Stimulated activated memory B cell treated with anti-CD40 and anti-IgM and Interleukin-4, amounts not matched to agents 10 μg/mL and 1 μg/mL and 100 μg/mL, for 72 hours (primary cell): Measurements from ENCODE around the gene DLGAP4.
"Not testable (repeated sequence)": the region's sequence is repeated elsewhere in the genome, so short reads cannot be mapped to it uniquely, and the experiment has no call there.

Experiments
- ATAC-seq: fragments of 150-1000 bp; cut with Tn5 transposase; 2 replicates; pipeline ENCODE4 v1.10.0; 2021
- H3K27ac Mint-ChIP-seq: one replicate; pipeline ENCODE4 v1.8.0; 2022; ENCODE audit warnings: mild to moderate bottlenecking, mixed read lengths
- H3K27me3 Mint-ChIP-seq: one replicate; pipeline ENCODE4 v1.8.0; 2022; ENCODE audit warnings: mixed read lengths
- H3K36me3 Mint-ChIP-seq: one replicate; pipeline ENCODE4 v1.8.0; 2022; ENCODE audit warnings: mixed read lengths
- H3K4me1 Mint-ChIP-seq: one replicate; pipeline ENCODE4 v1.8.0; 2022; ENCODE audit warnings: mixed read lengths
- H3K4me3 Mint-ChIP-seq: one replicate; pipeline ENCODE4 v1.8.0; 2022; ENCODE audit warnings: mild to moderate bottlenecking, moderate library complexity, mixed read lengths
- H3K9me3 Mint-ChIP-seq: one replicate; pipeline ENCODE4 v1.8.0; 2022; ENCODE audit warnings: mixed read lengths

The DLGAP4 gene

DNA sequence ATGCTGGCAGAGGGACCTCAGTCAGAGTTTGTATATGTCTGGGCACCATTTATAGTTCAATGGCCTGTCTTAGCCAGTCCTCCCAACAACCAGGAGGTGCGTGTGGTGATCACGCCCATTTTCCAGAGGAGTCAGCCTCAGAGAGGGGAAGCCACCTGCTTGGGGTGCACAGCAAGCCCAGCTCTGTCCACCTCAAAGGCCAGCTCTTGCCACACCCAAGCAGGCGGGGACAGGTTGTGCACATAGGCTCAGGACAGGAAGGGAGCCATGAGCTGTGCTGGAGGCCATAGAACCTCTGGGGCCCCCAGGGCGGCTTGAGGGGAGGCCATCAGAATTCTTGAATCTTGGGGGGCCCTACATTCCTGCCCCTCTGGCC, 61.2 kb downstream of the DLGAP4 start:
- H3K36me3 Mint-ChIP-seq = no peaks in the 10 kb centered on the region
- no peak overlapping the region for H3K4me3 Mint-ChIP-seq
- no peak overlapping the region for H3K27ac Mint-ChIP-seq

DNA sequence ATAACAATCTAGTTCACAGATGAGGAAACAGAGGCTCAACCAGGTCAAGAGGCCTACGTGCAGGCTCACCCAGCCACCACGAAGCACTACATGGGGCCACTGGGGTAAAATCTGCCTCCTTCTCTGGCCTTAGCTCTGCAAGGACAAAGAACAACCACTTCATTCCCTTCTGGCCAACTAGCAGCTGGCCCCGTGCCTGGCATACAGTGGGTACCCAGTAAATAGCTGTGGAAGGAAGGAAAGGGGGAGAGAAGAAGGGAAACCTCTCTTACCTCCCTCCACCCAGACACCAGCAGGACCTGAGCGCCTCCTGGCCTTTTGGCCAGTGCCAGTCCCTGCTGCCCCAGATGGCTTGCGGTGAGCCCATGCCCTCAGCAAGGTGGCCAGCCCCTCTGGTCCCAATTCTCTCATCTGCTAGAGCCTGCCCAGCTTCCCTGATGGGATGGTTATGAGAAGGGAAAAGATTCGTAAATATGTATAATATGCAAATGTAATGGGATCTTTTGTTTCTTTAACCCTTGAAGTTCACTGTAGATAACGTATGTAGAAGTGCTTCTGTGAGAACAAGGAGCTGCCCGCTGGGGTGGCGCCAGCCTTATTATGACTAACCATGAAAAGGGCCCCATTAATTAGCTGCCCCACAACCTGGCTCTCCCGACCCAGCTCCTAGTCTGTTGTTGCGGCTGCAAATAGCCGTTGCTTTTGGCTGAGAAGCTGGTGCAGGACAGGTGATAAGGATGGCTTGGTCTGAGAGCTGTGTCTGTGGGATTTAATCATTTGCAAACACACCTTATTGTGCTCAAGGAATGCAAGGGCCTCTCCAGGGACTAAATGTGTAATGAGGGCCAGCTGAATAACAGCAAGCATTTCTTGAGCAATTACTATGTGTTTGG, 62.0 kb downstream of the DLGAP4 start:
- Mint-ChIP-seq H3K27me3 (peaks cover 25% of the 10 kb centered on the region), H3K4me1 (no peaks in the 10 kb centered on the region), H3K9me3 (no peaks in the 10 kb centered on the region), H3K4me3 (no peak overlapping the region), H3K27ac (no peak overlapping the region), H3K36me3 (no peaks in the 10 kb centered on the region)
- no peak for ATAC-seq

More for the DNA sequence above, 61.2 kb downstream of the DLGAP4 start:
- Mint-ChIP-seq H3K27me3 (peaks cover 33% of the 10 kb centered on the region), H3K9me3 (no peaks in the 10 kb centered on the region), H3K4me1 (no peaks in the 10 kb centered on the region)
- ATAC-seq = no peak

DNA sequence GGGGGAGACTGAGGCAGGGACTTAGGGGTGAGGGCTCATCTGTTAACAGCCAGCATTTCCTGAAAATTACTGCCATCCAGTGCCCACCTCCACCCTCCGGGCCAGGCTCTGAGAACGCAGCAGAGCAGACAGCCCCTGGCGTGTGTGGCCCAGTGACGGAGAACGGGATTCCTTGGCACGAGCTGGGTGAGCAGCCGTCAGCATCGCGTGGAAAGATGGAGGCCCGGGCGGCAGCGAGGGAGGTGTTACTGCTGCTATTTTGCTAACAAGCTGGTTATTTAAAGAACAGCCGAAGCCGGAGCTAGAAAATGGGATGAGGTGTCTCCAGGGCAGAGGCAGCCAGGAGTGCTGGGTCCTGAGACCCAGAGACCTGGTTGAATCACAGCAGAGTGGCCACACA, 62.7 kb downstream of the DLGAP4 start:
- Mint-ChIP-seq H3K4me1 (no peaks in the 10 kb centered on the region), H3K4me3 (no peak overlapping the region)
- no peak for ATAC-seq

DNA sequence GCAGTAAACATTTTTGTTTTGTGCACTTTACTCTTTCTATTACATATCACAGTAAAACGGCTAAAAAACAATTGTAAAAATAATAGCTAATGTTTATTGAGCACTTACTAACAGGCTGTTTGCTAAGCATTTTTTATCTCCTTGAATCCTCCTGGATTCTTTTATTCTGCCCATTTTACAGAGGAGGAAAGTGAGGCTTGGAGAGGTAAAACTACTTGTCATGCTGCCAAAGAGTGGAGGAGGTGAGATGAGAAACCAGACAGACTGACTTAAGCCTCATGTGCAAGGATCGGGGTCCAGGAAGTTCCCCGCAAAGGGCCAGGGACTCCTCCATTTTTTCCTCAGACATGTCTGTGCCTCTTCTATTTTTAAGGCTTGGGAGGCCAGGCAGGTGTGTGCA, 63.6 kb downstream of the DLGAP4 start:
- Mint-ChIP-seq H3K4me1 (no peaks in the 10 kb centered on the region), H3K9me3 (no peaks in the 10 kb centered on the region), H3K4me3 (no peak overlapping the region), H3K27ac (no peak overlapping the region), H3K36me3 (no peaks in the 10 kb centered on the region), H3K27me3 (peaks cover 36% of the 10 kb centered on the region)
- no peak for ATAC-seq

More for the DNA sequence above, 62.7 kb downstream of the DLGAP4 start:
- Mint-ChIP-seq H3K9me3 (no peaks in the 10 kb centered on the region), H3K27me3 (peaks cover 28% of the 10 kb centered on the region), H3K27ac (no peak overlapping the region), H3K36me3 (no peaks in the 10 kb centered on the region)

DNA sequence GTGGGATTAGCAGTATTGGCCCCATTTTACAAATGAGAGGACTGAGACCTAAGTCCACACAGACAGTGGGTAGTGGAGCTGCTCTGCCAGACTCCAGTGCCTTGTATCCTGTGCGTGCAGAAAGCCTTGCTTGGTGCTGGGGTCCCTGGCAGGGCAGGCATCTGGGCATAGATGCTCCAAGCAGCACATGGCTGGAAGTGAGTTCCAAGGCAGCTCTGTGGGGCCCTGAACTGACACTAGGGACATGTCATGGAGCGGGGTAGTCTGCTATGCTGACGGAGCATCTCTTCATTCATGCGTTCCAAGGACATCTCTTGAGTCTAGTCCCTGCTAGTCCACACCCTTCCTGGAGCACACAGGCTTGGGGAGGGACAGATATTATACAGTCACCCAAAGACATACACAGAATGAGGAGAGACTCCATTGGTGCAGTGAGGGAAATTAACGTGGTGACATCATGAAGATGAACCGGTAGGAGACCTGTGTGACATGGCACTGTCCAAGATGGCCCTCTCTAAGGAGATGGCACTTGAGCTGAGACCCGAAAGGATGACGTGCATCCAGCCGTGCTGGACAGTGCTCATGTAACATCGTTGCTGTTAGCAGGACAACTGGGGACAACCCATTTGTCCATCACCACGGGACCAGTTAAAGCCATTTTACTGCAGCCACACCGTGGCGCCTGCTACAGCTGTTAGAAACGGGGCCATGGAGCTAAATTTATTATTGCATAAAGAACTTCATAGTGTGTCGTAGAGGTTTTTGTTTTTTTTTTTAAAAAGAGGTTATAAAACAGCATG, 65.1 kb downstream of the DLGAP4 start:
- Mint-ChIP-seq H3K4me3 (no peak overlapping the region), H3K4me1 (no peaks in the 10 kb centered on the region), H3K27ac (no peak overlapping the region), H3K27me3 (peaks cover 37% of the 10 kb centered on the region), H3K9me3 (no peaks in the 10 kb centered on the region), H3K36me3 (no peaks in the 10 kb centered on the region)
- ATAC-seq = no peak

DNA sequence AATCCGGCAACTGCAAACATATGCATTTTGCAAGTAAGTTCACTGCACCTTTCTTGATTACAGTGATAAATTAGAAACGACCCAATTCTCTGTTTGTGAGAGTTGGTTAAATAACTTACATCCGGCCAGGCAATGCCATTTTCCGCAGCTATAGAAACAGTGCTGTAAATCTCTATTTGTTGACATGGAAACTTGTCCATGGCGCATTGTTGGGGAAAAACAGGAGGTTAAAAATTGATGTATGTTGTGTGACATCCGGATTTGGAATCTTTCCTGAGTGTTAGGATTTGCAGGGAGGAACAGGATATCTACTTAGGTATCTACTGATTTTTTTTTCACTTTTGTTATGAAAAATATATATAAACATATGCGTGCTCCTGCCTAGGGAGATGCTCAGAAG, 66.5 kb downstream of the DLGAP4 start:
- no peak for ATAC-seq
- H3K4me1 Mint-ChIP-seq = no peaks in the 10 kb centered on the region
- no peak overlapping the region for H3K27ac Mint-ChIP-seq
- H3K4me3 Mint-ChIP-seq = no peak overlapping the region
- H3K27me3 Mint-ChIP-seq = peaks cover 35% of the 10 kb centered on the region
- no peaks in the 10 kb centered on the region for H3K36me3 Mint-ChIP-seq
- H3K9me3 Mint-ChIP-seq = no peaks in the 10 kb centered on the region

DNA sequence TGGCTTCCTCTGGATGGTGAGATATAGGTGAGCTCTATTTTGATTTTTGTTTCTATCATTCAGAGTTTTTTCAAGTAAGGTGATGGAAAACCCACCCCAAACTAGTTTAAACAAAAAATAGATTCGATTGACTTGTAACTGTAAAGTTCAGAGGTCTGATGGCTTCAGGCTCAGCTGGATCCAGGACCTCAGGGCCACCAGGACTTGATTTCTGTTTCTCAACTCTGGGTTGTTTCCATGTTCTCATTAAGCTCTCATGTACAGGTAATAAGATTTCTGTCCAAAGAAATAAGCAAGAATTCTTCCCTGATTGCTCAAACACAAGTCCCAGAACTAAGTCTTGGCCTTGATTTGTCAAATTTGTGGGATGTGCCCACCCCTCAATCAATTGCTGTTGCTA, 67.0 kb downstream of the DLGAP4 start:
- no peaks in the 10 kb centered on the region for H3K36me3 Mint-ChIP-seq
- H3K27me3 Mint-ChIP-seq = peaks cover 35% of the 10 kb centered on the region
- H3K9me3 Mint-ChIP-seq = no peaks in the 10 kb centered on the region
- no peaks in the 10 kb centered on the region for H3K4me1 Mint-ChIP-seq
- no peak overlapping the region for H3K4me3 Mint-ChIP-seq
- no peak for ATAC-seq
- H3K27ac Mint-ChIP-seq = no peak overlapping the region

DNA sequence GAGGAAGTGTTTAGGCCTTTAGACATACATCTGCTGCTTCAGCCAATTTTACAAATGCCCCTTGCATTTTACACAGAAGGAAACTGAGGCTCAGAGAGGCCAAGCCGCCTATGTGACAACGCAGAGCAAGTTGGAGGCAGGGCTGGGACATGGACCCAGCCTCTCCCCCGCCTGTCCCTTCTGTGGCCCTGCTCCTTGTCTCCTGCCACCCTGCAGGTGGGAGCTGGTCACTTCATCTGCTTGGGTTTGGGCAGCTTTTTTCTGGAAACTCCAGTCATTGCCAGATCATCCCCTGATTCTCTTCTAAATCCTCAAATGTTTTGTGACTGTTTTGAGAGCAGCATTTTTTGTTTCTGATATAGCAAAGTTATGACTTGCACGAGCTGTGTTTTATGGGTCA, 68.9 kb downstream of the DLGAP4 start:
- Mint-ChIP-seq H3K27me3 (peaks cover 51% of the 10 kb centered on the region), H3K4me3 (no peak overlapping the region), H3K36me3 (no peaks in the 10 kb centered on the region), H3K4me1 (no peaks in the 10 kb centered on the region), H3K9me3 (no peaks in the 10 kb centered on the region), H3K27ac (no peak overlapping the region)
- no peak for ATAC-seq

DNA sequence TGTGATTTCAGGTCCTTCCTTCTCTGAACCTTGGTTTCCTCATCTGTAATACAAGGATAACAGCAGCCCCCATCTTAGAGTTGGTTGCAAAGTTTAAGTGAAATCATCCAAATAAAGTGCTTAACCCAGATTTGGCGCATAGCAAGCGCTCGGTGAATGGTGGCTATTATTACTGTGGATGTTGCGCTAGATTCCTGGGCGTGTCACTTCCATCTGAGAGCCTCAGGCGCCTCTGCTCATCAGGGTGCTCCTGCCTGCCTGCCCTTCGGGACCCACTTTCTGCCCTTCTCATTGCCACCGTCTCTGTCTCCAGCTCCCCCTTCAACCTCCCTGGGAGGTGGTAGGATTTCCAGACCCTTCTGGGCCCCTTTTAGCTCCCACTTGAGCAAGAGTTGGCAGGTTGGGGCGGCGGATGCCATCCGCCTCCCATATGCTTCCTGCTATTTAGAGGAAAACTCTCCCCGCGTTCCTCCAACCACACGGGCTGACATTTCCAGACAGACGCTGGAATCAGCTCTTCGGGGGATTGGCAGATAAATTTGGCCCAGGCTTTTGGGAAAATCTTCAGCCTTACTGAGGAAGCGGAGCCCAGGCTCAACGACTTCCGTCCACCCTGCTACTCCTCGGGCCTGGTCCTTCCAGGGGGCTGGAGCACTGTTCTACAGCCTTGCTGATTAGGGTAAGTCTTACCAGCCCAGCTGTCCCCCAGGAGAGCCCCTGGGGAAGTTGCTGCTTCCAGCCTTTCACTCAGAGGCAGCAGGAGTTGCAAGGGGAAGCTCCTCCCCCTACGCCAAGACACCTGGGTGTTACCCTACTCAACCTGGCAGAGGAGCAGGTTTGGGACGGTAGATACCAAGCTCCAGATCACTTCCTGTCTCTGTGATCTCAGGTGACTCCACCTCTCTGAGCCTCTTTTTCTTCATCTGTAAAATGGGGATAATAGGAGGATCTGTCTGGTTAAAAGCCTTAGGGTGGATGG, 71.5 kb downstream of the DLGAP4 start:
- Mint-ChIP-seq H3K27ac (no peak overlapping the region), H3K9me3 (peaks cover 2% of the 10 kb centered on the region), H3K4me1 (no peaks in the 10 kb centered on the region), H3K4me3 (no peak overlapping the region), H3K36me3 (no peaks in the 10 kb centered on the region), H3K27me3 (peaks cover 62% of the 10 kb centered on the region)
- ATAC-seq = no peak

DNA sequence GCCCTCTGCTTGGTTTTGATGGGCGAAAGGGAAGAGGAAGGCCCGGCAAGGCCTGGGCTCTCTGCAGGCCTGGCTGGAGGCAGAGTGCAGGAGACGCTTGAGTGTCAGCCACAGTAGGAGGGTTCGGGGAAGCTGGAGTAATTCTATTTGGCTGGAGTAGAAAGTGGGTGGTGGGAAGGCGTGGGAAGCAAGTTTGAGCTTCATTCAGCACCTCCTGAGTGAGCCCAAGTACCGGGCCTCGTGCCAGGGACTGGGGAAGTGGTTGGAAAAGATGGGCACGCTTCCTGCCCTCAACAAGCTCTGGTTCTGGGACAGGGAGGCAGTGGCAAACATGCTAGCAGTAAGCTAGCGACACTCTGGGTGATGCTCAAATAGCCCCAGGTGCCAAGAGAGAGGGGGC, 72.5 kb downstream of the DLGAP4 start:
- Mint-ChIP-seq H3K27ac (no peak overlapping the region), H3K27me3 (peaks cover 56% of the 10 kb centered on the region), H3K4me1 (no peaks in the 10 kb centered on the region), H3K4me3 (no peak overlapping the region), H3K9me3 (peaks cover 2% of the 10 kb centered on the region), H3K36me3 (no peaks in the 10 kb centered on the region)
- no peak for ATAC-seq

DNA sequence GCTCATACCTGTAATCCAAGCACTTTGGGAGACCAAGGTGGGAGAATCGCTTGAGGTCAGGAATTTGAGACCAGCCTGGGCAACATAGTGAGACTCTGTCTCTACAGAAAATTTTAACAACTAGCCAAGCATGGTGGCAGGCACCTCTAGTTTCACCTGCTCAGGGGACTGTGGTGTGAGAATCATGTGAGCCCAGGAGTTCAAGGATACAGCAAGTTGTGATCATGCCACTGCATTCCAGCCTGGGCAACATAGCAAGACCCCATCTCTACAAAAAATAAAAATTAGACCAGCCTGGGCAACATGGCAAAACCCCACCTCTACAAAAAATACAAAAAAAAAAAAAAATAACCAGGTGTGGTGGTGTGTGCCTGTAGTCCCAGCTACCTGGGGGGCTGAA, 73.8 kb downstream of the DLGAP4 start:
- not testable (repeated sequence) for H3K27ac Mint-ChIP-seq, H3K36me3 Mint-ChIP-seq, H3K4me3 Mint-ChIP-seq, ATAC-seq, H3K4me1 Mint-ChIP-seq, H3K9me3 Mint-ChIP-seq
- H3K27me3 Mint-ChIP-seq = peaks cover 46% of the 10 kb centered on the region

DNA sequence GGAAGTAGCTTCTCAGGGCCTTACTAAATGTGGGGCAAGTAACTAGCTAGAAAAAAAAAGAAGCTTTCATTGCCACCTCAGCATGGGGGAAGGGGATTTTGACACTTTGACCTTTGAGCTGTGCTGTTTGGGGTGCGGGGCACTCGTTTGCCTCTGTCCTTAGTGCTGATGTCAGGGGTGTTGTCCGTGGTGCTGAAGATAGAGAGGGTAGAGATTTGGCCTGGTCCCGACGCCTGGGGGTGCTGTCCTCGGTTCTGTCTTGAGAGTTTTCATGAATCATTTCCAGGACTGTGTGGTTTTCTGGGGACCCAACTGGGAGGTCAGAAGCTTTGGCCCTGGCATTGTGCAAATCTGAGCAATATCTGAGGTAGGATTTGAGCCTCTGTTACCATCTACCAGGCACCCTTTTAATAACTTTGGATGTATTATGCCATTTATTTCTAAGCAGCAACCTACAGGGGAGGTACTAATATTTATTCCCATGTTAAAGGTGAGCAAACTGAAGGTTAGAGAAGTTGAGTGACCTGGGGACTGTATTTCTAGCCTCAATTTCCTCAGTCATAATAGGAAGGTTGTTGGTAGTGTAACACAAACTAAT, 78.0 kb downstream of the DLGAP4 start:
- Mint-ChIP-seq H3K27me3 (peaks cover 28% of the 10 kb centered on the region), H3K4me1 (no peaks in the 10 kb centered on the region), H3K27ac (no peak overlapping the region), H3K9me3 (peaks cover 2% of the 10 kb centered on the region), H3K4me3 (no peak overlapping the region), H3K36me3 (no peaks in the 10 kb centered on the region)
- ATAC-seq = no peak

DNA sequence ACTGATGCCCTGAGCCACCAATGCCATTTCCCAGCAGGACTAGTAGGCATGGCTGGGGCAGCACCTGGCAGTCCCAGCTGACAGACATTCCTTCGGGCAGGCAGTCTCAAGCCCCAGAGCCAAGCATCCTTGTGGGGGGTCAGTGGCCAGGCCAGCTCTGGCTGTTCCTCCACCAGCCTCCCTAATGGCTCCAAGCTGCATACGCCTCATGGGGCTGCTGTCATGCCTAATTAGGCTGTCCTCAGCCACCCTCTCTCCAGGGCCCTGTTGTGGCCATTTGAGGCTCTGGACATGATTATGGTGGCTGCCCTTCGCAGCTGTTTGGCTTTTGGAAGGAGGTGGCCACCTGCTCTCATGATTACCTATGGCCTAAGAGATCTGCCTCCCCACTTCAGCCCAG, 79.4 kb downstream of the DLGAP4 start:
- no peak overlapping the region for H3K27ac Mint-ChIP-seq
- no peaks in the 10 kb centered on the region for H3K4me1 Mint-ChIP-seq
- H3K36me3 Mint-ChIP-seq = no peaks in the 10 kb centered on the region
- no peak for ATAC-seq
- H3K4me3 Mint-ChIP-seq = no peak overlapping the region
- no peaks in the 10 kb centered on the region for H3K9me3 Mint-ChIP-seq
- H3K27me3 Mint-ChIP-seq = peaks cover 25% of the 10 kb centered on the region

DNA sequence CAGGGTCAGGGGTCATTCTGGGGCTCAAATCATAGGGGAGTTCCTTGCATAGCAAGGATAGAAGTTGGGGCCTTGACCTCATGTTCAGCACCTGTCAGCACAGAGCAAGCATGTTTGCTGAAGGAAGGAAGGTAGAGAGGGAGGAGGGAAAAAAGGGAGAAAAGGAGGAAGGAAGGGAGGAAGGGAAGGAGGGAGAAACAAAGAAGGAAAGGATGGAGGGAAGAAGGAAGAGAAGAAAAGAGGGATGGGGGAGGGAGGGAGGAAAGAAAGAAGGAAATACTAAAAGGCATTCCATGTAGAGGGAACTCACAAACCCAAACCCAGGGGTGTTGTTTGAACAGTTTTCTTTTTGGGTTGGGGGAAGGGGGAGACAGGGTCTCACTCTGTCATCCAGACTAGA, 80.1 kb downstream of the DLGAP4 start:
- Mint-ChIP-seq H3K4me3 (no peak overlapping the region), H3K9me3 (no peaks in the 10 kb centered on the region), H3K27ac (no peak overlapping the region), H3K27me3 (peaks cover 31% of the 10 kb centered on the region), H3K36me3 (no peaks in the 10 kb centered on the region), H3K4me1 (no peaks in the 10 kb centered on the region)
- ATAC-seq = no peak

DNA sequence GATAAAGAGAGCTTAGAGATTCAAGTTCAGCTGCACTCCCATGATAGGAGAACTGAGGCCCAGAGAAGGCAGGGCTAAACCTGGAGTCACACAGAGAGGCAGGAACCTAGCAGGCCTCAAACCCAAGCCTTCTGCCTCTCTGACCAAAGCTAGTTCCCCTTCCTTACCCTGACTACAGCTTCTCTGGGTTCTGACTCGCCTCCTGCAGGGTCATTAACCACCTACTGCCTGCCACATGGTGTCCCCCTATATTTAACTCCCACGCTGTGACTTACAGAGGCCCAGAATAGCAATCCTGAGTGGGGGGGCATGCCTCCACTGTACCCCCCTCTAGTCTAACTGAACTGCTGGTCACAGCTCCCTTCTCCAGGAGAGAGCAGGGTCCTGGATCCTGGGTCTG, 84.1 kb downstream of the DLGAP4 start:
- Mint-ChIP-seq H3K9me3 (no peaks in the 10 kb centered on the region), H3K4me3 (no peak overlapping the region), H3K27ac (no peak overlapping the region), H3K36me3 (no peaks in the 10 kb centered on the region), H3K4me1 (no peaks in the 10 kb centered on the region), H3K27me3 (peaks cover 56% of the 10 kb centered on the region)
- no peak for ATAC-seq
